ENCODE data around the gene FKBP15. TPM values are rescaled to one million over a fixed set of nuclear protein-coding genes. Genes with fewer than 3 reads are reported as not detected.

Gene FKBP15
- total and polyA plus RNA-seq, 2 of the 13 experiments (the other 11 are each of a cell fraction or from before 2014, with no cell fraction given): 12.3 to 18.6 TPM

DNA sequence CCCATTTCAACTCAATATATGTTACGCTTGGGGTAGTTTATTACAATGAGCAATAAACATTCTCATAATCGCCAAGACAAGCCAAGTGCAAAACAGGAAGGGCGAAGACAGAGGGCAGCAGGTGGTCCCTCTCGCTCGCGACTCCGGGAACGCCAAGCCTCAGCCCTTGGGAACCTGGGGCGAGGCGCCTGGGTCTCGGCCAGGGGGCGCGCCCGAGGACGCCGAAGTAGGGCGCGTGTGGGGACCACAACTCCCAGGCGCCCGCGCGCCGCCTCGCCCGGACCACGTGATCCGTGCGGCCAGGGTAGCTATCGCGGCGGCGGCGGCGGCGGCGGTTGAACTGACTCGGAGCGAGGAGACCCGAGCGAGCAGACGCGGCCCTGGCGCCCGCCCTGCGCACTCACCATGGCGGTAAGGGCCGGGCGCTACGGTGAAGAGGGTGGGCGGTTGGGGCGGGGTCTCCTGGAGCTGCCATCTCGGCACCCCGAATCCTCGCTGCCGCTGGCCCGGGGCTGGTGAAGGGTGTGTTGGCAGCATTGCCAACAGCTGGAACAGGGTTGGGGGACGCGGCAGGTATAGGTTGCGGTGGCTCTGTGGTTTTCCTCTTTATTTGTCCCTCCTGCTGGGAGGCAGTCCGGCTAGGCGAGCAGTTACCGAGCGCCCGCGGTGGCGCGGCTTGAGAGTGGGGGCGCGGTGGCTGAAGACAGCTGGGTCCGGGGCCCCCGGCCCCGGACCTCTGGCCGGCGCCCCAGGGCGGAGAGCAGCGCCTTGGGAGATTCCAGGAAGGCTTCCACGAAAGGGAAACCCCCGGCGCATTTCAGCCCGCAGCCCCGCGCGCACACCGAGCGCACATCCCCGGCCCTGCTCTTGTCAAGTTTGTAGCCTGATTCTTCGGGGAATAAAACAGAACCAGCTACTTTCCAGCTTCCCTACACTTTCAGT is 70.1 kb downstream of the FKBP15 start, which contains the start of gene SLC31A2 (continued):
- TF ChIP-seq SP5 (CRISPR knock-in tag; IDR thresholded peaks at IDR 0.05; ENCODE audit: borderline replicate concordance, low read depth) (no peak), ZNF274 (CRISPR knock-in tag; IDR thresholded peaks at IDR 0.05) (peak; percentile 44; the same call in 1 of the 2 replicates), MIXL1 (CRISPR knock-in tag; IDR thresholded peaks at IDR 0.05) (peak; percentile 46; the same call in 1 of the 2 replicates), TAF1 (CRISPR knock-in tag; IDR thresholded peaks at IDR 0.05) (peak; percentile 79), ZNF644 (CRISPR knock-in tag; IDR thresholded peaks at IDR 0.05; ENCODE audit: low read depth) (no peak), ZNF580 (CRISPR knock-in tag; IDR thresholded peaks at IDR 0.05; ENCODE audit: borderline replicate concordance, low read depth) (peak; percentile 20; the same call in 1 of the 2 replicates), TOPORS (CRISPR knock-in tag; IDR thresholded peaks at IDR 0.05) (0 out of 2 replicates have a peak, but pooled peaks have one; percentile 41), ZFYVE20 (CRISPR knock-in tag; IDR thresholded peaks at IDR 0.05; ENCODE audit: borderline replicate concordance, low read depth) (no peak), ZNF17 (CRISPR knock-in tag; IDR thresholded peaks at IDR 0.05) (no peak), ZNF331 (CRISPR knock-in tag; IDR thresholded peaks at IDR 0.05) (peak; percentile 40; the same call in 1 of the 2 replicates), ZNF850 (CRISPR knock-in tag; conservative IDR thresholded peaks at IDR 0.05) (no peak), MEIS2 (CRISPR knock-in tag; IDR thresholded peaks at IDR 0.05) (peak; percentile 54; the same call in 1 of the 2 replicates), FOXM1 (CRISPR knock-in tag; IDR thresholded peaks at IDR 0.05) (no peak), MTERF4 (CRISPR knock-in tag; IDR thresholded peaks at IDR 0.05) (peak; percentile 79; the same call in 1 of the 2 replicates), ZNF34 (CRISPR knock-in tag; IDR thresholded peaks at IDR 0.05; ENCODE audit: borderline replicate concordance) (0 out of 2 replicates have a peak, but pooled peaks have one; percentile 34), ARID2 (CRISPR knock-in tag; IDR thresholded peaks at IDR 0.05; ENCODE audit: borderline replicate concordance) (peak; percentile 68; the same call in 1 of the 2 replicates), WIZ (CRISPR knock-in tag; IDR thresholded peaks at IDR 0.05) (no peak)
- TF ChIP-seq, protein P1, sequence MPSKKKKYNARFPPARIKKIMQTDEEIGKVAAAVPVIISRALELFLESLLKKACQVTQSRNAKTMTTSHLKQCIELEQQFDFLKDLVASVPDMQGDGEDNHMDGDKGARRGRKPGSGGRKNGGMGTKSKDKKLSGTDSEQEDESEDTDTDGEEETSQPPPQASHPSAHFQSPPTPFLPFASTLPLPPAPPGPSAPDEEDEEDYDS (CRISPR knock-in tag; IDR thresholded peaks at IDR 0.05): peak; percentile 79
- TF ChIP-seq, protein P2, sequence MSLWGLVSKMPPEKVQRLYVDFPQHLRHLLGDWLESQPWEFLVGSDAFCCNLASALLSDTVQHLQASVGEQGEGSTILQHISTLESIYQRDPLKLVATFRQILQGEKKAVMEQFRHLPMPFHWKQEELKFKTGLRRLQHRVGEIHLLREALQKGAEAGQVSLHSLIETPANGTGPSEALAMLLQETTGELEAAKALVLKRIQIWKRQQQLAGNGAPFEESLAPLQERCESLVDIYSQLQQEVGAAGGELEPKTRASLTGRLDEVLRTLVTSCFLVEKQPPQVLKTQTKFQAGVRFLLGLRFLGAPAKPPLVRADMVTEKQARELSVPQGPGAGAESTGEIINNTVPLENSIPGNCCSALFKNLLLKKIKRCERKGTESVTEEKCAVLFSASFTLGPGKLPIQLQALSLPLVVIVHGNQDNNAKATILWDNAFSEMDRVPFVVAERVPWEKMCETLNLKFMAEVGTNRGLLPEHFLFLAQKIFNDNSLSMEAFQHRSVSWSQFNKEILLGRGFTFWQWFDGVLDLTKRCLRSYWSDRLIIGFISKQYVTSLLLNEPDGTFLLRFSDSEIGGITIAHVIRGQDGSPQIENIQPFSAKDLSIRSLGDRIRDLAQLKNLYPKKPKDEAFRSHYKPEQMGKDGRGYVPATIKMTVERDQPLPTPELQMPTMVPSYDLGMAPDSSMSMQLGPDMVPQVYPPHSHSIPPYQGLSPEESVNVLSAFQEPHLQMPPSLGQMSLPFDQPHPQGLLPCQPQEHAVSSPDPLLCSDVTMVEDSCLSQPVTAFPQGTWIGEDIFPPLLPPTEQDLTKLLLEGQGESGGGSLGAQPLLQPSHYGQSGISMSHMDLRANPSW (CRISPR knock-in tag; IDR thresholded peaks at IDR 0.05; ENCODE audit: borderline replicate concordance): 0 out of 2 replicates have a peak, but pooled peaks have one; percentile 46
- TF ChIP-seq, protein P3, sequence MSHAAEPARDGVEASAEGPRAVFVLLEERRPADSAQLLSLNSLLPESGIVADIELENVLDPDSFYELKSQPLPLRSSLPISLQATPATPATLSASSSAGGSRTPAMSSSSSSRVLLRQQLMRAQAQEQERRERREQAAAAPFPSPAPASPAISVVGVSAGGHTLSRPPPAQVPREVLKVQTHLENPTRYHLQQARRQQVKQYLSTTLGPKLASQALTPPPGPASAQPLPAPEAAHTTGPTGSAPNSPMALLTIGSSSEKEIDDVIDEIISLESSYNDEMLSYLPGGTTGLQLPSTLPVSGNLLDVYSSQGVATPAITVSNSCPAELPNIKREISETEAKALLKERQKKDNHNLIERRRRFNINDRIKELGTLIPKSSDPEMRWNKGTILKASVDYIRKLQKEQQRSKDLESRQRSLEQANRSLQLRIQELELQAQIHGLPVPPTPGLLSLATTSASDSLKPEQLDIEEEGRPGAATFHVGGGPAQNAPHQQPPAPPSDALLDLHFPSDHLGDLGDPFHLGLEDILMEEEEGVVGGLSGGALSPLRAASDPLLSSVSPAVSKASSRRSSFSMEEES (CRISPR knock-in tag; IDR thresholded peaks at IDR 0.05): peak; percentile 75

Measured in HepG2 (cell line).